GM19438 (cell line): ENCODE data around the gene ORC6.
A peak's percentile ranks its signal among the peaks of the same experiment; 100 is the strongest.

Experiments
- ATAC-seq: cut with Tn5 transposase; IDR thresholded peaks from one replicate; pipeline ENCODE4 v1.9.1; 2021; ENCODE audit warnings: low read depth; ENCODE audit not compliant: unreplicated experiment

The ORC6 gene

DNA sequence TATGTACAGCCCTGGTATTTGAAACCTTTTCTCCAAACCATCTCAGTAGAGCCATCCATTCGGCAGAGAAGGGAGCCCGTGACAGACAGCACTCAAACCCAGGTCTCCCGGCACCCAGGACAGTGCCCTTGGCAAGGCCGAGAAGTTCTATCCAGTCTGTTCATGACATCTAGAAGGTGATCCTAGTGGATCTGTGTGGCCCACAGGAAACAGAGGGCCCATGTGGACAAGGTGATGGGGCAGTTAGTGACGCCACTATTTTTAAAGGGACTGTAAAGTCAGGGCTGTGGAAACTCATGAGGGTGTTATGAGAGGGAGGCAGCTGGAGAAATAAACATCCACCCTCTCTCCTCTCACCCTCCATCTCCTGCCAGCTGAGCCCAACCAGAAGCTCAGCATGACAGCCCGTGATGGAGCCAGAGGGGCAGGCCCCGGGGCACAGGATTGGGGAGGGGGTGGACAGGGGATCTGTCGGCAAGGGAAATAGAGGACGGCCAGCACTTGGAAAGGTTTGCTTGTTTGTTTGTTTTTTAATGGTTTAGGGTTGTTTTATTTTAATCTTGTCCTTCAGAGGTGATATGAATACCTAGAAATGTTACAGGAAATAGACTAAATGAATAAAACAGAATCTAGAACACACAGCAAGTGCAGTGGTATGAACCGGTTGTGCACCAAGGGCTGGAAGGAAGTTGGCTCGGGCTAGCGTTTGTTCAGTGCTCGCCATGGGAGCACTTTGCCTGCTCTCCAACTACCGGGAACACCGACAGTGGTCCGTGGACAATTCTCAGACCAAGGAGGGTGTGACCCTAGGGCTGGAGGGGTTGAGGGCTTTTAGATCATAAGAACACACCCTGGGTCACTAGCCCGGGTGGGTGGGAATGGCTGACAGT, 41.6 kb downstream of the ORC6 start:
- no peak for ATAC-seq

DNA sequence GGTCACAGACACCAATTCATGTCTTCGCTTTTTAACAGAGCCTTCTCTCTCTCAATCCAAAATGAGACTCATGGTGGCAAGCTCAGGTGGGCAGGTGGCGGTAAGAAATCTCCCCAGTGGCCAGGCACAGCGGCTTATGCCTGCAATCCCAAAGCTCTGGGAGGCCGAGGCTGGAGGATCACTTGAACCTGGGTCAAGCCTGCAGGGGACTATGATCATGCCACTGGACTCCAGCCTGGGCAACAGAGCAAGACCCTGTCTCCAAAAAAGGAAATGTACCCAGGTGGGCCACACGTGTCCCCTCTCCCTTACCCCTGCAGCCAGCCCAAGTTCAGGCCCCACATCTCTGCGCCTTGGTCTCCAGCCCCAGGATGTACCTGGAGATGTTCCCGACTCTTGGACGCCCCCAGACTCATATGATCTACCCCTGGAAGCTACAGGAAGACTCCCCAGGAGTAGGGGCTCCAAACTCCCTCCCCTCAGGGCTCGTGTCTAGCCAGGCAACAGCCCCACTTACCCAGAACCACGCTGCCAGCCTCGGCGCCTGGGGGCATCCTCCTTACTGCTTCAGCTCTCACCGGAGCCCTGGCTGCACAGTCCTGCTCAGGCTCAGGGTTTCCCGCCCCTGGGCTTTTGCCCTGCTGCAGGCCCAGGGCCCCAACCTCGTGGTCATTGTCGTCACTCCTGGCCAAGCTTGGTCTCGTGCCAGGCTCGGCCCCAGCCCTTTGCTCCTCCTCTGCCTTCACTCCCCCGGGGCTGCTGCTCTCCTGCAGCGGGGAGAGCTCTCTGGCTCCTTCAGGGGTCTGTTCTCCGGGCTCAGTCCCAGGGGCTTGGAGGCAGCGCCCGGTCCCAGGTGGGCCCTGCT, 42.5 kb downstream of the ORC6 start:
- no peak for ATAC-seq

DNA sequence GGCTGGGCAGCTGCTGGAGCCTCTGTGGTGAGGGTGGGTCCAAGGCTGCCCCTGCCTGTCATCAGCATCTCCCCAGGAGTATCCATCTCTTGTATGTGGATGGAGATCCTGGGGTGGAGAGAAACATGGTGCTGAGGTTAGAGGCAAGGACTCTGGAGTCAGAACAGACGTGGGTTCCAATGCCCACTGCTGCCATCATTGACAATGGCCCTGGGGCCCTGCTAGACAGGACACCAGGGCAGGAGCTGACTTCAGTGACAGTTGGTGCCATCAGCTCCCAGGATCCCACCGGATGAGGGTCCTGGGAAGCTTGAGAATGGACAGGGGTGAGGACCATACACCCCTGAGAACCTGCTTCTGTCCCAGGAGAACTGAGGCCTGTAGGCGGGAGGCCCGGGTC, 43.1 kb downstream of the ORC6 start:
- no peak for ATAC-seq

GRCh38 chr16:46733319-46733830, 43.9 kb downstream of the ORC6 start:
- no peak for ATAC-seq

DNA sequence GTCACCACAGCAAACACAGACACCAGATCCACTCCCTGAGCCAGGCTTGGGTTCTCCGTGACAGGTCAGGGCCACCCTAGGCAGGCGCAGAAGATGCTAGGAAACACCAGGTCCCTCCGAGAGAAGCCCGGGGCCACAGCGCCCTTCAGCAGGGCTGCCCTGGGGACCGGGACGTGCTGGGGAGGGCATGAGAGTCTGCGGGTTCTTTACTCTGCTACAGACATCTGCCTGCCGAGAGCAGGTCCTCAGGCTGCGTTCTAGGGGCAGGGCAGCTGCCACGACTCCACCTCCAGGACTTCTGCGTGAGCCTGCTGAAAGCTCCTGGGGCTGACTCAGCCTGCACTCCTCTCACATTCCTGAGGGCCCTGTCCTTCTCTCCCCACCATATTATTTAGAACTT, 47.2 kb downstream of the ORC6 start:
- no peak for ATAC-seq

GRCh38 chr16:46737621-46738214, 48.3 kb downstream of the ORC6 start:
- ATAC-seq: no peak

GRCh38 chr16:46739934-46740333, 50.5 kb downstream of the ORC6 start:
- no peak for ATAC-seq

DNA sequence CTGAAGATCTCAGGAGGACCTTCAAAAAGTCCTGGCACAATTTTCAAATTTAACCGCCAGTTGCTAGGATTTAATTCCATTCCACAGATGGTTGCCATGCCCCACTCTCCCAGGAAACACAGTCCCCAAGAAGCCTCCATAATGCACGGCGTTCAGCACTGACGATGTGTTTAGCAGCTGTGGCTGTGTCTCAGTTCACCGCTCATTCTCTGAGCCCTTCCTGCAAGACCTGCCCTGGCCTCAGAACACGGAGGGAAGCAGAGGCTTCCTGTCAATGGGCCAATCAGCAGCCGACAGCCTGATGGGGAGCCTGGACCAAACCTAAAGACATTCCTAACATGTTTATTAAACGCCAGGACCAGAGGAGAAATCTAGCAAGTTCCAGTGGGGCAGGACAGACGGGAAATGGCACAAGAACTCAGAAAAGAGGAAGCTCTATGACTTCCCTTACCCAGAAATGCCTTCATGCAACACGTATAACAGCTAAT, 53.8 kb downstream of the ORC6 start:
- ATAC-seq: peak; percentile 77

- no peak for ATAC-seq
Measured at GRCh38 chr16:46745617-46746016, 56.2 kb downstream of the ORC6 start.

GRCh38 chr16:46746821-46747776, 57.6 kb downstream of the ORC6 start:
- no peak for ATAC-seq
